HEK293 (cell line): ENCODE data around the gene ELL3.
A peak's percentile ranks its signal among the peaks of the same experiment; 100 is the strongest.

Experiments used
- GLI2 ChIP-seq: fragments of 450-650 bp; formaldehyde crosslinking; IDR thresholded peaks from 2 replicates; pipeline ENCODE4; 2017; ENCODE audit warnings: missing biosample characterization, missing genetic modification characterization, low read depth, borderline replicate concordance
- KLF16 ChIP-seq: fragments of 450-650 bp; formaldehyde crosslinking; IDR thresholded peaks from 2 replicates; pipeline ENCODE4 v1.5.1; 2017; ENCODE audit warnings: missing biosample characterization, missing genetic modification characterization
- PBX3 ChIP-seq: sonication (generic); formaldehyde crosslinking; IDR thresholded peaks from 2 replicates; pipeline ENCODE4 v1.8.1; 2022; ENCODE audit warnings: mild to moderate bottlenecking, moderate library complexity, missing genetic modification reagents
- PRDM1 ChIP-seq: fragments of 450-650 bp; formaldehyde crosslinking; IDR thresholded peaks from 2 replicates; pipeline ENCODE4; 2016; ENCODE audit warnings: missing biosample characterization, missing genetic modification characterization
- REST ChIP-seq: fragments of 450-650 bp; formaldehyde crosslinking; IDR thresholded peaks from 2 replicates; pipeline ENCODE4 v1.5.1; 2016; ENCODE audit warnings: missing biosample characterization, missing genetic modification characterization
- TCF7L2 ChIP-seq: IDR thresholded peaks from 2 replicates; pipeline ENCODE4 v1.6.1; 2011; ENCODE audit warnings: low read depth, mild to moderate bottlenecking, inconsistent platforms, low read length, moderate library complexity, borderline replicate concordance
- TSHZ1 ChIP-seq: fragments of 450-650 bp; formaldehyde crosslinking; IDR thresholded peaks from 2 replicates; pipeline ENCODE4 v1.5.1; 2016; ENCODE audit warnings: missing biosample characterization, missing genetic modification characterization, borderline replicate concordance
- ZBTB48 ChIP-seq: fragments of 450-650 bp; formaldehyde crosslinking; IDR thresholded peaks from 2 replicates; pipeline ENCODE4 v1.5.1; 2016; ENCODE audit warnings: missing biosample characterization, missing genetic modification characterization
- ZFP3 ChIP-seq: fragments of 450-650 bp; formaldehyde crosslinking; IDR thresholded peaks from 2 replicates; pipeline ENCODE4 v1.5.1; 2016; ENCODE audit warnings: low read depth, missing biosample characterization, missing genetic modification characterization
- ZNF132 ChIP-seq: fragments of 450-650 bp; formaldehyde crosslinking; IDR thresholded peaks from 2 replicates; pipeline ENCODE4 v1.5.1; 2017; ENCODE audit warnings: missing biosample characterization, missing genetic modification characterization, borderline replicate concordance
- ZNF140 ChIP-seq: fragments of 450-650 bp; formaldehyde crosslinking; IDR thresholded peaks from 2 replicates; pipeline ENCODE4 v1.5.1; 2016; ENCODE audit warnings: missing biosample characterization, missing genetic modification characterization
- ZNF148 ChIP-seq: fragments of 450-650 bp; formaldehyde crosslinking; IDR thresholded peaks from 2 replicates; pipeline ENCODE4 v1.5.0; 2017; ENCODE audit warnings: missing biosample characterization, missing genetic modification characterization, borderline replicate concordance
- ZNF2 ChIP-seq: fragments of 450-650 bp; formaldehyde crosslinking; IDR thresholded peaks from 2 replicates; pipeline ENCODE4 v1.5.1; 2016; ENCODE audit warnings: missing biosample characterization, missing genetic modification characterization
- ZNF324 ChIP-seq: fragments of 450-650 bp; formaldehyde crosslinking; IDR thresholded peaks from 2 replicates; pipeline ENCODE4 v1.5.1; 2016; ENCODE audit warnings: missing biosample characterization, missing genetic modification characterization
- ZNF423 ChIP-seq: fragments of 450-650 bp; formaldehyde crosslinking; IDR thresholded peaks from 2 replicates; pipeline ENCODE4 v1.5.1; 2016; ENCODE audit warnings: missing biosample characterization, missing genetic modification characterization
- ZNF433 ChIP-seq: fragments of 450-650 bp; formaldehyde crosslinking; IDR thresholded peaks from 2 replicates; pipeline ENCODE4 v1.5.1; 2016; ENCODE audit warnings: missing biosample characterization, missing genetic modification characterization, low read depth
- ZNF544 ChIP-seq: fragments of 450-650 bp; formaldehyde crosslinking; IDR thresholded peaks from 2 replicates; pipeline ENCODE4 v1.5.0; 2017; ENCODE audit warnings: missing biosample characterization, missing genetic modification characterization
- ZNF585B ChIP-seq: fragments of 450-650 bp; formaldehyde crosslinking; IDR thresholded peaks from 2 replicates; pipeline ENCODE4 v1.5.1; 2016; ENCODE audit warnings: missing biosample characterization, missing genetic modification characterization
- ZNF837 ChIP-seq: fragments of 450-650 bp; formaldehyde crosslinking; IDR thresholded peaks from 2 replicates; pipeline ENCODE4 v1.5.1; 2016; ENCODE audit warnings: missing biosample characterization, missing genetic modification characterization
- ZSCAN30 ChIP-seq: fragments of 450-650 bp; IDR thresholded peaks from 2 replicates; pipeline ENCODE4 v1.5.1; 2018; ENCODE audit warnings: missing biosample characterization, mild to moderate bottlenecking, missing genetic modification characterization, moderate library complexity
- TF ChIP-seq, protein P1 (sequence below): fragments of 450-650 bp; formaldehyde crosslinking; conservative IDR thresholded peaks from 2 replicates; pipeline ENCODE4 v1.5.1; 2016; ENCODE audit warnings: low read depth, missing biosample characterization, missing genetic modification characterization
- TF ChIP-seq, protein P2 (sequence below): fragments of 450-650 bp; formaldehyde crosslinking; IDR thresholded peaks from 2 replicates; pipeline ENCODE4 v1.5.1; 2017; ENCODE audit warnings: missing biosample characterization, missing genetic modification characterization
- TF ChIP-seq, protein P3 (sequence below): fragments of 450-650 bp; formaldehyde crosslinking; IDR thresholded peaks from 2 replicates; pipeline ENCODE4 v1.5.1; 2016; ENCODE audit warnings: missing biosample characterization, missing genetic modification characterization, low read depth

Gene ELL3

GRCh38 chr15:43776718-43777266 lies at the start of gene ELL3 (continued):
- no peak for TF ChIP-seq REST (tag by site-specific recombination)
- no peak for TF ChIP-seq ZFP3
- TF ChIP-seq GLI2: no peak
- TF ChIP-seq ZSCAN30 (tag by site-specific recombination): no peak
- no peak for TF ChIP-seq ZNF140 (tag by site-specific recombination)
- TF ChIP-seq PRDM1 (tag by site-specific recombination): no peak
- TF ChIP-seq ZNF585B (tag by site-specific recombination): no peak
- TF ChIP-seq ZNF544 (tag by site-specific recombination): no peak
- TF ChIP-seq ZNF433 (tag by site-specific recombination): no peak
- TF ChIP-seq, protein P1, sequence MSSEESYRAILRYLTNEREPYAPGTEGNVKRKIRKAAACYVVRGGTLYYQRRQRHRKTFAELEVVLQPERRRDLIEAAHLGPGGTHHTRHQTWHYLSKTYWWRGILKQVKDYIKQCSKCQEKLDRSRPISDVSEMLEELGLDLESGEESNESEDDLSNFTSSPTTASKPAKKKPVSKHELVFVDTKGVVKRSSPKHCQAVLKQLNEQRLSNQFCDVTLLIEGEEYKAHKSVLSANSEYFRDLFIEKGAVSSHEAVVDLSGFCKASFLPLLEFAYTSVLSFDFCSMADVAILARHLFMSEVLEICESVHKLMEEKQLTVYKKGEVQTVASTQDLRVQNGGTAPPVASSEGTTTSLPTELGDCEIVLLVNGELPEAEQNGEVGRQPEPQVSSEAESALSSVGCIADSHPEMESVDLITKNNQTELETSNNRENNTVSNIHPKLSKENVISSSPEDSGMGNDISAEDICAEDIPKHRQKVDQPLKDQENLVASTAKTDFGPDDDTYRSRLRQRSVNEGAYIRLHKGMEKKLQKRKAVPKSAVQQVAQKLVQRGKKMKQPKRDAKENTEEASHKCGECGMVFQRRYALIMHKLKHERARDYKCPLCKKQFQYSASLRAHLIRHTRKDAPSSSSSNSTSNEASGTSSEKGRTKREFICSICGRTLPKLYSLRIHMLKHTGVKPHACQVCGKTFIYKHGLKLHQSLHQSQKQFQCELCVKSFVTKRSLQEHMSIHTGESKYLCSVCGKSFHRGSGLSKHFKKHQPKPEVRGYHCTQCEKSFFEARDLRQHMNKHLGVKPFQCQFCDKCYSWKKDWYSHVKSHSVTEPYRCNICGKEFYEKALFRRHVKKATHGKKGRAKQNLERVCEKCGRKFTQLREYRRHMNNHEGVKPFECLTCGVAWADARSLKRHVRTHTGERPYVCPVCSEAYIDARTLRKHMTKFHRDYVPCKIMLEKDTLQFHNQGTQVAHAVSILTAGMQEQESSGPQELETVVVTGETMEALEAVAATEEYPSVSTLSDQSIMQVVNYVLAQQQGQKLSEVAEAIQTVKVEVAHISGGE (tag by site-specific recombination): no peak
- no peak for TF ChIP-seq TSHZ1 (tag by site-specific recombination)
- TF ChIP-seq ZNF2 (tag by site-specific recombination): no peak
- TF ChIP-seq, protein P2, sequence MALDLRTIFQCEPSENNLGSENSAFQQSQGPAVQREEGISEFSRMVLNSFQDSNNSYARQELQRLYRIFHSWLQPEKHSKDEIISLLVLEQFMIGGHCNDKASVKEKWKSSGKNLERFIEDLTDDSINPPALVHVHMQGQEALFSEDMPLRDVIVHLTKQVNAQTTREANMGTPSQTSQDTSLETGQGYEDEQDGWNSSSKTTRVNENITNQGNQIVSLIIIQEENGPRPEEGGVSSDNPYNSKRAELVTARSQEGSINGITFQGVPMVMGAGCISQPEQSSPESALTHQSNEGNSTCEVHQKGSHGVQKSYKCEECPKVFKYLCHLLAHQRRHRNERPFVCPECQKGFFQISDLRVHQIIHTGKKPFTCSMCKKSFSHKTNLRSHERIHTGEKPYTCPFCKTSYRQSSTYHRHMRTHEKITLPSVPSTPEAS: no peak
- TF ChIP-seq, protein P3, sequence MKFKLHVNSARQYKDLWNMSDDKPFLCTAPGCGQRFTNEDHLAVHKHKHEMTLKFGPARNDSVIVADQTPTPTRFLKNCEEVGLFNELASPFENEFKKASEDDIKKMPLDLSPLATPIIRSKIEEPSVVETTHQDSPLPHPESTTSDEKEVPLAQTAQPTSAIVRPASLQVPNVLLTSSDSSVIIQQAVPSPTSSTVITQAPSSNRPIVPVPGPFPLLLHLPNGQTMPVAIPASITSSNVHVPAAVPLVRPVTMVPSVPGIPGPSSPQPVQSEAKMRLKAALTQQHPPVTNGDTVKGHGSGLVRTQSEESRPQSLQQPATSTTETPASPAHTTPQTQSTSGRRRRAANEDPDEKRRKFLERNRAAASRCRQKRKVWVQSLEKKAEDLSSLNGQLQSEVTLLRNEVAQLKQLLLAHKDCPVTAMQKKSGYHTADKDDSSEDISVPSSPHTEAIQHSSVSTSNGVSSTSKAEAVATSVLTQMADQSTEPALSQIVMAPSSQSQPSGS: no peak
- no peak for TF ChIP-seq PBX3 (CRISPR knock-in tag)
- TF ChIP-seq ZNF132 (tag by site-specific recombination): no peak
- TF ChIP-seq ZNF837: no peak
- 0 out of 2 replicates have a peak, but pooled peaks have one; percentile 16 for TF ChIP-seq KLF16 (tag by site-specific recombination)
- no peak for TF ChIP-seq ZNF148 (tag by site-specific recombination)
- no peak for TF ChIP-seq TCF7L2
- no peak for TF ChIP-seq ZNF423
- TF ChIP-seq ZBTB48: 0 out of 2 replicates have a peak, but pooled peaks have one; percentile 48
- TF ChIP-seq ZNF324 (tag by site-specific recombination): no peak
